ENCODE measurements around the gene KRT85.

The KRT85 gene

DNA sequence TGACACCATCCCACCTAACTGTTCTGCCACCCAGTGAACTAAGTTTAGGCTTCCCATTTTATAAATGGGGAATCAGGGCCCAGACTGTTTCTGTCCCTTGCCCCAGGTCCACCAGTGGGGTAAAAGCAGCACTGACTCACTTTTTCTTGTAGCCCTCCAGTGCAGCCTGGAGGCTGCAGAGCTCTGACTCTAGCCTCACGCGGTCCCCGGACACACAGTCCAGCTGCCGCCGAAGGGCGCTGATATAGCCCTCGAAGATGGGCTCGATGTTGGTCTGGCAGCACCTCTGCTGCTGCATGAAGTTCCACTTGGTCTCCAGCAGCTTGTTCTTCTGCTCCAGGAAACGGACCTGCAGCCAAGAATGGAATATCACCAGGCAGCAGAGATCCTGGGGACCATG is 36.3 kb upstream of the KRT85 start:
- Histone ChIP-seq H3K79me1 (ENCODE audit: low read length) (no peaks in the 10 kb centered on the region), H4K5ac (ENCODE audit: low read length) (no peak overlapping the region), H3K27me3 (ENCODE audit: insufficient read depth, low read length, poor library complexity) (no peaks in the 10 kb centered on the region), H2BK5ac (ENCODE audit: low read length) (no peak overlapping the region), H4K8ac (ENCODE audit: low read depth, low read length) (no peak overlapping the region), H3K36me3 (ENCODE audit: control insufficient read depth, insufficient read depth, low read length) (no peaks in the 10 kb centered on the region), H3K4me2 (ENCODE audit: low read length) (no peak overlapping the region), H2BK15ac (replicated peaks; ENCODE audit: low read depth) (no peak overlapping the region), H3K56ac (ENCODE audit: low read length) (no peak overlapping the region), H3K27ac (ENCODE audit: low read depth, low read length) (no peak overlapping the region), H3K9ac (ENCODE audit: low read length) (no peak overlapping the region), H2BK120ac (ENCODE audit: low read depth, low read length) (no peak overlapping the region), H3K4ac (ENCODE audit: low read depth, low read length) (no peak overlapping the region), H3K79me2 (ENCODE audit: control insufficient read depth, insufficient read depth, low read length) (no peaks in the 10 kb centered on the region), H3K4me3 (ENCODE audit: low read length) (no peak overlapping the region), H3K18ac (ENCODE audit: low read length) (no peak overlapping the region), H3K23ac (ENCODE audit: low read length) (no peak overlapping the region), H3K4me1 (ENCODE audit: control insufficient read depth, low read depth, low read length) (no peaks in the 10 kb centered on the region), H2AK5ac (ENCODE audit: low read length) (no peak overlapping the region)
- WGBS (ENCODE audit: extremely low coverage, insufficient coverage, low lambda C conversion rate), result no CpG with 5 or more reads among the region's 9 CpGs
- no peak for DNase-seq

DNA sequence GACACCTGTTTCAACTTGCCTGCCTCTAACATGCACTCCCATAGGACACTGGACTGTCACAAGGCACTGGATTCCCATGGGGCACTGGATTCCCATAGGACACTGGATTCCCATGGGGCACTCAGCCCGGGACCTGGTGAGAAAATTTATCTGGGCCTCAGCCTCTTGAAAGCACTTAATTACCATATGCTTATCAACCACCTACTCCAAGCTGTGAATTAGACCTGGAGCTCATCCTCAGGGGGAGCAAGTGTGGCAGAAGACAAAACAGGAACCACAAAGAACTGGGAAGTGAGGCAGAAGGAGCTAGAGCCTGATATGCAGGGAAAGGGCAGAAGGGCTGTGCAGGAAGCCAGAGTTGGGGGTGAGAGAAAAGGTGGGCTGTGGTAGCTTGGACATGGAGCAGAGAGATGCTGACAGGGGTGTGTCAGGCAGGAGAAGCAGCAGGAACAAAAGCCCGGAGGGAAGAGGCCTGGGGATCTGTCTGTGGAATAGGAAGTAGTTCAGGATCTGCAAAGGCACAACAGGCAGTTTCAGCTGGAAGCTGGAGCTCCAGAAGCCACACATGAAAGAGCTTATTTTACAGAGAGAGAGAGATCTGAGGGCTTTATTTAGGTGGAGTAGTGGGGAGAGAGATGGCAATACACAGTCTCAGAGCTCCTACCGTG is 35.7 kb upstream of the KRT85 start:
- peak; percentile 54 for DNase-seq
- no peak overlapping the region for H3K4me2 ChIP-seq (ENCODE audit: low read length)
- no peaks in the 10 kb centered on the region for H3K4me1 ChIP-seq (ENCODE audit: control insufficient read depth, low read depth, low read length)
- no peak overlapping the region for H2AK5ac ChIP-seq (ENCODE audit: low read length)
- H3K18ac ChIP-seq (ENCODE audit: low read length), result no peak overlapping the region
- H3K4ac ChIP-seq (ENCODE audit: low read depth, low read length), result no peak overlapping the region
- no peak overlapping the region for H2BK5ac ChIP-seq (ENCODE audit: low read length)
- H2BK15ac ChIP-seq (replicated peaks; ENCODE audit: low read depth), result no peak overlapping the region
- no peak overlapping the region for H3K23ac ChIP-seq (ENCODE audit: low read length)
- no peak overlapping the region for H4K5ac ChIP-seq (ENCODE audit: low read length)
- H4K8ac ChIP-seq (ENCODE audit: low read depth, low read length), result no peak overlapping the region
- no peak overlapping the region for H2BK120ac ChIP-seq (ENCODE audit: low read depth, low read length)
- H3K27me3 ChIP-seq (ENCODE audit: insufficient read depth, low read length, poor library complexity), result no peaks in the 10 kb centered on the region
- no peak overlapping the region for H3K9ac ChIP-seq (ENCODE audit: low read length)
- H3K27ac ChIP-seq (ENCODE audit: low read depth, low read length), result no peak overlapping the region
- H3K79me1 ChIP-seq (ENCODE audit: low read length), result no peaks in the 10 kb centered on the region
- no peaks in the 10 kb centered on the region for H3K36me3 ChIP-seq (ENCODE audit: control insufficient read depth, insufficient read depth, low read length)
- no peak overlapping the region for H3K56ac ChIP-seq (ENCODE audit: low read length)
- no CpG with 5 or more reads among the region's 3 CpGs for WGBS (ENCODE audit: extremely low coverage, insufficient coverage, low lambda C conversion rate)
- H3K4me3 ChIP-seq (ENCODE audit: low read length), result no peak overlapping the region
- H3K79me2 ChIP-seq (ENCODE audit: control insufficient read depth, insufficient read depth, low read length), result no peaks in the 10 kb centered on the region

DNA sequence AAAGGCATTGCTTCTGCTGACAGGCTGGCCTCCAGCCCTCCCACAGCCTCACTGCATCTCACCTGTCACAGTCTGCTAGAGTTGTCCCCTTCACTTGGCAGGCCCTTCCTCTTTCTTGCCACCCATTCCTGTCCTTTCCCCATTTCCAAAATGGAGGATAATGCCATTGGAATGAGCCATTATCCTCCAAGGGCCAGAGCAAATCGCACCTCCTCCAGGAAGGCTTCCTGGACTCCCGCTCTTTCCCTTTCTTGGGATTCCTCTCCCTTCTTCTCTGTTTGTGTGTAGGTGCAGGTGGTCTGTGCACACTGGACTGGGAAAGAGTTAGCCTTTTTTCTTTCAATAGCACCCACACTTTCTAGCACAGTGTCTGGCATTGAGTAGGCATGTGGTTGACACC is 35.1 kb upstream of the KRT85 start:
- no CpG with 5 or more reads among the region's 2 CpGs for WGBS (ENCODE audit: extremely low coverage, insufficient coverage, low lambda C conversion rate)
- no peak overlapping the region for H3K23ac ChIP-seq (ENCODE audit: low read length)
- no peaks in the 10 kb centered on the region for H3K79me2 ChIP-seq (ENCODE audit: control insufficient read depth, insufficient read depth, low read length)
- no peaks in the 10 kb centered on the region for H3K27me3 ChIP-seq (ENCODE audit: insufficient read depth, low read length, poor library complexity)
- no peaks in the 10 kb centered on the region for H3K36me3 ChIP-seq (ENCODE audit: control insufficient read depth, insufficient read depth, low read length)
- H3K4me2 ChIP-seq (ENCODE audit: low read length), result no peak overlapping the region
- no peak for DNase-seq
- H3K4me1 ChIP-seq (ENCODE audit: control insufficient read depth, low read depth, low read length), result no peaks in the 10 kb centered on the region
- no peak overlapping the region for H3K18ac ChIP-seq (ENCODE audit: low read length)
- H2AK5ac ChIP-seq (ENCODE audit: low read length), result no peak overlapping the region
- no peak overlapping the region for H4K5ac ChIP-seq (ENCODE audit: low read length)
- no peak overlapping the region for H2BK15ac ChIP-seq (replicated peaks; ENCODE audit: low read depth)
- H3K56ac ChIP-seq (ENCODE audit: low read length), result no peak overlapping the region
- H2BK120ac ChIP-seq (ENCODE audit: low read depth, low read length), result no peak overlapping the region
- no peak overlapping the region for H2BK5ac ChIP-seq (ENCODE audit: low read length)
- no peak overlapping the region for H3K9ac ChIP-seq (ENCODE audit: low read length)
- no peak overlapping the region for H3K4ac ChIP-seq (ENCODE audit: low read depth, low read length)
- no peak overlapping the region for H3K27ac ChIP-seq (ENCODE audit: low read depth, low read length)
- no peaks in the 10 kb centered on the region for H3K79me1 ChIP-seq (ENCODE audit: low read length)
- no peak overlapping the region for H4K8ac ChIP-seq (ENCODE audit: low read depth, low read length)
- no peak overlapping the region for H3K4me3 ChIP-seq (ENCODE audit: low read length)

DNA sequence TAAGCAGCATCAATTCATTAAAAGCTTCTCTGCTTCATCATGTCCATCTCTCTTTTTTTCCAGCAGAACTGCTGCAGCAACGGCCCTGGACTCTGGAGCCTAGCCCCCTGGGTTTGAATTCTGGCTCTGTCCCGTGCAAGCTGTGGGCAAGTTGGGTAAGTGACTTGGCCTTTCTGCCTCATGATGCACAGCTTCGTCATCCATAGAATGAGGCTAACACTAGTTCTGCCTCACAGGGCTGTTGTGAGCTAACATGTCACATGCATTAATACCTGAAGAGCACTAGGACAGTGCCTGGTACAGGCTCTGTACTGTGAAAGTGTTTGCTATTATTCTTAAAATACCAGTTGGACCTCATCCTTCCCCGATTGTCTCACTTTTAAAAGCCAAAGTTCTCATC is 34.6 kb upstream of the KRT85 start:
- WGBS (ENCODE audit: extremely low coverage, insufficient coverage, low lambda C conversion rate), result no CpG with 5 or more reads among the region's 4 CpGs
- H3K23ac ChIP-seq (ENCODE audit: low read length), result no peak overlapping the region
- no peaks in the 10 kb centered on the region for H3K27me3 ChIP-seq (ENCODE audit: insufficient read depth, low read length, poor library complexity)
- no peaks in the 10 kb centered on the region for H3K79me2 ChIP-seq (ENCODE audit: control insufficient read depth, insufficient read depth, low read length)
- H2BK120ac ChIP-seq (ENCODE audit: low read depth, low read length), result no peak overlapping the region
- H2BK5ac ChIP-seq (ENCODE audit: low read length), result no peak overlapping the region
- H3K79me1 ChIP-seq (ENCODE audit: low read length), result no peaks in the 10 kb centered on the region
- H4K8ac ChIP-seq (ENCODE audit: low read depth, low read length), result no peak overlapping the region
- no peaks in the 10 kb centered on the region for H3K4me1 ChIP-seq (ENCODE audit: control insufficient read depth, low read depth, low read length)
- no peak for DNase-seq
- H2BK15ac ChIP-seq (replicated peaks; ENCODE audit: low read depth), result no peak overlapping the region
- H2AK5ac ChIP-seq (ENCODE audit: low read length), result no peak overlapping the region
- no peak overlapping the region for H3K27ac ChIP-seq (ENCODE audit: low read depth, low read length)
- H4K5ac ChIP-seq (ENCODE audit: low read length), result no peak overlapping the region
- H3K18ac ChIP-seq (ENCODE audit: low read length), result no peak overlapping the region
- H3K56ac ChIP-seq (ENCODE audit: low read length), result no peak overlapping the region
- H3K4me3 ChIP-seq (ENCODE audit: low read length), result no peak overlapping the region
- no peak overlapping the region for H3K4me2 ChIP-seq (ENCODE audit: low read length)
- no peak overlapping the region for H3K9ac ChIP-seq (ENCODE audit: low read length)
- no peaks in the 10 kb centered on the region for H3K36me3 ChIP-seq (ENCODE audit: control insufficient read depth, insufficient read depth, low read length)
- no peak overlapping the region for H3K4ac ChIP-seq (ENCODE audit: low read depth, low read length)

DNA sequence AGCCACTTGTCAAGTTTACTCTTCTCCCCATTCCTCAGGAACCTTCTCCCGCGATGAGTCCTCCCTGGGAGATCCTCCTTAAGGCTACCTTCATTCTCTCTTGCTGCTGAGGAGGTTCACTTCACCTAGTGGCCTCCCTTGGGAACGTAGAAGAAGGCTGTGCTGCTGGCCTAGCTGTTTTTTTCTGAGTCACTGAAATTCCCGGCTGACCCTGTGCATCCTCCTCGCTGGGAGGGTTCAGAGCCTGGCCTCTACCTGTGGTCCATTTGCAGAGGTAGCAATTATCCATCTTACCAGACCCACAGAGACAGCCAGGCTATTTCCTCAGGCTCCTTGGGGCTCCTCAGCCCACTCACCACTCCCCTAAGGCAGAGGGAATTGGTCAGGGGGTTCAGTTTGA is 34.2 kb upstream of the KRT85 start:
- no peak overlapping the region for H2BK15ac ChIP-seq (replicated peaks; ENCODE audit: low read depth)
- H3K18ac ChIP-seq (ENCODE audit: low read length), result no peak overlapping the region
- no peak overlapping the region for H2AK5ac ChIP-seq (ENCODE audit: low read length)
- H3K56ac ChIP-seq (ENCODE audit: low read length), result no peak overlapping the region
- H3K23ac ChIP-seq (ENCODE audit: low read length), result no peak overlapping the region
- no peak overlapping the region for H3K4me3 ChIP-seq (ENCODE audit: low read length)
- no peak overlapping the region for H3K9ac ChIP-seq (ENCODE audit: low read length)
- no peaks in the 10 kb centered on the region for H3K27me3 ChIP-seq (ENCODE audit: insufficient read depth, low read length, poor library complexity)
- no peak overlapping the region for H4K8ac ChIP-seq (ENCODE audit: low read depth, low read length)
- H3K4me1 ChIP-seq (ENCODE audit: control insufficient read depth, low read depth, low read length), result no peaks in the 10 kb centered on the region
- H2BK120ac ChIP-seq (ENCODE audit: low read depth, low read length), result no peak overlapping the region
- no peaks in the 10 kb centered on the region for H3K36me3 ChIP-seq (ENCODE audit: control insufficient read depth, insufficient read depth, low read length)
- H3K79me2 ChIP-seq (ENCODE audit: control insufficient read depth, insufficient read depth, low read length), result no peaks in the 10 kb centered on the region
- no peak overlapping the region for H4K5ac ChIP-seq (ENCODE audit: low read length)
- no CpG with 5 or more reads among the region's 5 CpGs for WGBS (ENCODE audit: extremely low coverage, insufficient coverage, low lambda C conversion rate)
- H3K4me2 ChIP-seq (ENCODE audit: low read length), result no peak overlapping the region
- peak; percentile 5 for DNase-seq
- no peaks in the 10 kb centered on the region for H3K79me1 ChIP-seq (ENCODE audit: low read length)
- H3K27ac ChIP-seq (ENCODE audit: low read depth, low read length), result no peak overlapping the region
- no peak overlapping the region for H2BK5ac ChIP-seq (ENCODE audit: low read length)
- no peak overlapping the region for H3K4ac ChIP-seq (ENCODE audit: low read depth, low read length)

DNA sequence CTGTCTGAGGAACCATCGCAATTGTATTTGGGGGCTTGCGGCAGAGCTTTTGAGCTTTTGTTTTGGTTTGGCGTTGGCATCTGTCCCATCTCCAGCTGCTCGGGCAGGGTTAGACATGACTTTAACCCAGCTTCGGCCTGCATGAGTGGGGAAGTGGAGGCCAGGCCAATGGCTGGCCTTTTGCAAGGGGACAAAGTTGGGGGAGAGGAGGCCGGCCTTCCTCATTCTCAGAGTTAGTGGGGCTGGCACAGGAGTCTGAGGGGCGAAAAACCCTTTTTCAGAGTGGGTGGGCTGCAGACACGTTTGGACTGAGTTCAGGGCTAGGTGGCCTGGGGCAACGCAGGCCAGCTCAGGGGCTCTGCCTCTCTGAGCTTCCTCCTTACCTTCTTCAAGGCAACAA is 33.6 kb upstream of the KRT85 start:
- Histone ChIP-seq H3K27me3 (ENCODE audit: insufficient read depth, low read length, poor library complexity) (no peaks in the 10 kb centered on the region), H4K5ac (ENCODE audit: low read length) (no peak overlapping the region), H3K27ac (ENCODE audit: low read depth, low read length) (no peak overlapping the region), H2BK15ac (replicated peaks; ENCODE audit: low read depth) (no peak overlapping the region), H2BK120ac (ENCODE audit: low read depth, low read length) (no peak overlapping the region), H4K8ac (ENCODE audit: low read depth, low read length) (no peak overlapping the region), H3K4me2 (ENCODE audit: low read length) (no peak overlapping the region), H3K4ac (ENCODE audit: low read depth, low read length) (no peak overlapping the region), H3K18ac (ENCODE audit: low read length) (no peak overlapping the region), H3K56ac (ENCODE audit: low read length) (no peak overlapping the region), H2BK5ac (ENCODE audit: low read length) (no peak overlapping the region), H3K79me1 (ENCODE audit: low read length) (no peaks in the 10 kb centered on the region), H3K79me2 (ENCODE audit: control insufficient read depth, insufficient read depth, low read length) (no peaks in the 10 kb centered on the region), H3K4me1 (ENCODE audit: control insufficient read depth, low read depth, low read length) (no peaks in the 10 kb centered on the region), H3K4me3 (ENCODE audit: low read length) (no peak overlapping the region), H3K9ac (ENCODE audit: low read length) (no peak overlapping the region), H2AK5ac (ENCODE audit: low read length) (no peak overlapping the region), H3K36me3 (ENCODE audit: control insufficient read depth, insufficient read depth, low read length) (no peaks in the 10 kb centered on the region), H3K23ac (ENCODE audit: low read length) (no peak overlapping the region)
- no CpG with 5 or more reads among the region's 9 CpGs for WGBS (ENCODE audit: extremely low coverage, insufficient coverage, low lambda C conversion rate)
- DNase-seq, result no peak
